Progenitor cell of endocrine pancreas (in vitro differentiated cells): ENCODE measurements around the gene GZF1. TPM values are rescaled to one million over a fixed set of nuclear protein-coding genes. Genes with fewer than 3 reads are reported as not detected.

Experiments used
- DNase-seq: peaks from one replicate; pipeline ENCODE4 v3.0.0; 2021; ENCODE audit warnings: low spot score; ENCODE audit not compliant: unreplicated experiment
- H3K27ac Mint-ChIP-seq: 2 replicates; pipeline ENCODE4 v1.8.0; 2021; ENCODE audit warnings: mild to moderate bottlenecking, moderate library complexity, mixed read lengths
- H3K27me3 Mint-ChIP-seq: 2 replicates; pipeline ENCODE4 v1.8.0; 2021; ENCODE audit warnings: mixed read lengths
- H3K36me3 Mint-ChIP-seq: 2 replicates; pipeline ENCODE4 v1.8.0; 2022; ENCODE audit warnings: mixed read lengths; ENCODE audit not compliant: insufficient read depth
- H3K4me1 Mint-ChIP-seq: 2 replicates; pipeline ENCODE4 v1.8.0; 2021; ENCODE audit warnings: low read depth, mixed read lengths
- H3K4me3 Mint-ChIP-seq: 2 replicates; pipeline ENCODE4 v1.8.0; 2021; ENCODE audit warnings: low read depth, mild to moderate bottlenecking, moderate library complexity, mixed read lengths
- H3K9me3 Mint-ChIP-seq: 2 replicates; pipeline ENCODE4 v1.8.0; 2021; ENCODE audit warnings: low read depth, mixed read lengths
- total RNA-seq: library from RNA; stranded (reverse); gene quantifications from 2 replicates; pipeline ENCODE4 v1.2.1, GENCODE V29; 2021
- TF ChIP-seq, protein P1 (sequence below): fragments of 200-600 bp; sonication (generic); IDR thresholded peaks from one replicate; pipeline ENCODE4 v1.5.0; 2021; ENCODE audit warnings: antibody characterized with exemption, mild to moderate bottlenecking; ENCODE audit not compliant: unreplicated experiment

Gene GZF1
- total RNA-seq, 1 donor from 2014 or later = 14.3 TPM

- H3K4me1 Mint-ChIP-seq = no peaks in the 10 kb centered on the region
- no peak overlapping the region for H3K4me3 Mint-ChIP-seq
- no peaks in the 10 kb centered on the region for H3K9me3 Mint-ChIP-seq
- H3K36me3 Mint-ChIP-seq = no peaks in the 10 kb centered on the region
- no peak for DNase-seq
- TF ChIP-seq, protein P1, sequence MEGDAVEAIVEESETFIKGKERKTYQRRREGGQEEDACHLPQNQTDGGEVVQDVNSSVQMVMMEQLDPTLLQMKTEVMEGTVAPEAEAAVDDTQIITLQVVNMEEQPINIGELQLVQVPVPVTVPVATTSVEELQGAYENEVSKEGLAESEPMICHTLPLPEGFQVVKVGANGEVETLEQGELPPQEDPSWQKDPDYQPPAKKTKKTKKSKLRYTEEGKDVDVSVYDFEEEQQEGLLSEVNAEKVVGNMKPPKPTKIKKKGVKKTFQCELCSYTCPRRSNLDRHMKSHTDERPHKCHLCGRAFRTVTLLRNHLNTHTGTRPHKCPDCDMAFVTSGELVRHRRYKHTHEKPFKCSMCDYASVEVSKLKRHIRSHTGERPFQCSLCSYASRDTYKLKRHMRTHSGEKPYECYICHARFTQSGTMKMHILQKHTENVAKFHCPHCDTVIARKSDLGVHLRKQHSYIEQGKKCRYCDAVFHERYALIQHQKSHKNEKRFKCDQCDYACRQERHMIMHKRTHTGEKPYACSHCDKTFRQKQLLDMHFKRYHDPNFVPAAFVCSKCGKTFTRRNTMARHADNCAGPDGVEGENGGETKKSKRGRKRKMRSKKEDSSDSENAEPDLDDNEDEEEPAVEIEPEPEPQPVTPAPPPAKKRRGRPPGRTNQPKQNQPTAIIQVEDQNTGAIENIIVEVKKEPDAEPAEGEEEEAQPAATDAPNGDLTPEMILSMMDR = no peak
- peaks cover 12% of the 10 kb centered on the region for H3K27me3 Mint-ChIP-seq
- H3K27ac Mint-ChIP-seq = no peak overlapping the region
Measured at GRCh38 chr20:23317081-23317480, 44.9 kb upstream of the GZF1 start.

GRCh38 chr20:23318347-23318746 is 43.6 kb upstream of the GZF1 start:
- TF ChIP-seq, protein P1 = no peak
- H3K27ac Mint-ChIP-seq = no peak overlapping the region
- no peaks in the 10 kb centered on the region for H3K9me3 Mint-ChIP-seq
- H3K4me1 Mint-ChIP-seq = no peaks in the 10 kb centered on the region
- DNase-seq = no peak
- no peaks in the 10 kb centered on the region for H3K36me3 Mint-ChIP-seq
- no peak overlapping the region for H3K4me3 Mint-ChIP-seq
- peaks cover 9% of the 10 kb centered on the region for H3K27me3 Mint-ChIP-seq

GRCh38 chr20:23320317-23320716 is 41.7 kb upstream of the GZF1 start:
- Mint-ChIP-seq H3K36me3 (no peaks in the 10 kb centered on the region), H3K4me1 (no peaks in the 10 kb centered on the region), H3K9me3 (no peaks in the 10 kb centered on the region), H3K27me3 (peaks cover 17% of the 10 kb centered on the region), H3K27ac (no peak overlapping the region), H3K4me3 (no peak overlapping the region)
- DNase-seq = no peak
- TF ChIP-seq, protein P1 = peak; percentile 52

GRCh38 chr20:23325107-23325506 is 36.9 kb upstream of the GZF1 start:
- no peaks in the 10 kb centered on the region for H3K36me3 Mint-ChIP-seq
- peaks cover 10% of the 10 kb centered on the region for H3K27me3 Mint-ChIP-seq
- H3K27ac Mint-ChIP-seq = peak overlapping the region; percentile 39
- no peak for DNase-seq
- H3K4me3 Mint-ChIP-seq = no peak overlapping the region
- no peaks in the 10 kb centered on the region for H3K9me3 Mint-ChIP-seq
- no peaks in the 10 kb centered on the region for H3K4me1 Mint-ChIP-seq
- TF ChIP-seq, protein P1 = no peak

- Mint-ChIP-seq H3K36me3 (no peaks in the 10 kb centered on the region), H3K9me3 (no peaks in the 10 kb centered on the region), H3K4me3 (no peak overlapping the region), H3K27me3 (peaks cover 13% of the 10 kb centered on the region), H3K4me1 (no peaks in the 10 kb centered on the region), H3K27ac (no peak overlapping the region)
- DNase-seq = no peak
- TF ChIP-seq, protein P1 = no peak
Measured at GRCh38 chr20:23326774-23327173, 35.2 kb upstream of the GZF1 start.
